CD4-positive, alpha-beta T cell treated with Interleukin-15 for 4 hours (primary cell): ENCODE results near the gene PTPRN2.
"Not testable (repeated sequence)": the region's sequence is repeated elsewhere in the genome, so short reads cannot be mapped to it uniquely, and the experiment has no call there.

Experiments used
- DNase-seq: peaks from one replicate; pipeline ENCODE4 v3.0.0-alpha.2; 2020; ENCODE audit warnings: low spot score

Gene PTPRN2

GRCh38 chr7:157992511-157993160, 595.0 kb downstream of the PTPRN2 start:
- DNase-seq, result no peak

DNA sequence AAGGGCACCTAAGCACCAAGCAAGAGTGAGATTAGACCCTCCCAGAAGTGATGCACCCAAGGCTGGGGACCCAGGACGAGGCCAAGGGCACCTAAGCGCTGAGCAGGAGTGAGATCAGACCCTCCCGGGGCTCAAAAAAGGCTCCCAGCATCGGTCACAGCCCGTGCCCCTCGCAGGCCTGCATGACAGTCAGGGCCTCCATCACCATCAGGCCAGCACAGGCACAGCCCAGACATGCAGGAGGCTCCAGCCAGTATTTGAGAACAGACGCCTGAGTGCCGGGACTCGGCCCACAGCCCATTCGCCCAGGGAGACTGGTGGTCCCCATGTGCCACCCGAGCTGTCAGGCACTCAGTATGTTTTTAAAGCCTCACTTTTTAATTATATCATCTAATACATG, 595.9 kb downstream of the PTPRN2 start:
- no peak for DNase-seq

DNA sequence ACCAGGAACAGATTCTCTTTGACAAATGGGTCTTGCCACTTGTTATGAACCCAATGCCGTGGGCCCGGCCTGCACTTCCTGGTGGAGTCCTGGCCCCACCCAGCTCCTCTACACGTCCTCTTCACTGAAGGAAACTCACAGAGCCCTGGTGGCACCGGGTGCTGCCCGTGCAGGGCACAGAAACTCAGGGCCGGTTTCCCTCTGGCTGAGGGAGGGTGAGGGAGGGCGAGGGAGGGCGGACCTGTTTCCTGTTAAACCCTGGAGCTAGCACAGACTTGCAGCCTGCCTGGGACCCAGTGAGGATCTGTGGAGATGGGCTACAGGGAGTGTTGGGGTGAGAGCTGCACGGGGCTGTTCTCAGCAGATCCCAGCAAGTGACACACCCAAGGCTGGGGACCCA, 596.3 kb downstream of the PTPRN2 start:
- no peak for DNase-seq

DNA sequence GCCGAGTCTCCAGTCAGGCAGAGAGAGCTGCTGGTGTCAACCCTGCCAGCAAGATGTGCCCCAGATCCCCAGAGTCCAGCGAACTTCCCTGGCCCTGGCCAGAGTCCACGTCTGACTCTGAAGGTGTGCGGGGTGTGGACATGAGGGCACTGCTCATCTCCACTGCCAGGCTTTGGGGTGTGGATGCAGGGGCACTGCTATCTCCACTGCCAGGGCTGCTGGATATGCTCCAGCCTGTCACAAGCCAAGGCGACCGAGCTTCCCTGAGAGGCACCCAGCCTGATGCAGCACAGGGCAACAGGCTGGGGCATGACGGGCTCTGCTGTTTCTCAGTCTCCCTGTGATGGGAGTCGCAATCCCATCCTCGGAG, 596.8 kb downstream of the PTPRN2 start:
- no peak for DNase-seq

DNA sequence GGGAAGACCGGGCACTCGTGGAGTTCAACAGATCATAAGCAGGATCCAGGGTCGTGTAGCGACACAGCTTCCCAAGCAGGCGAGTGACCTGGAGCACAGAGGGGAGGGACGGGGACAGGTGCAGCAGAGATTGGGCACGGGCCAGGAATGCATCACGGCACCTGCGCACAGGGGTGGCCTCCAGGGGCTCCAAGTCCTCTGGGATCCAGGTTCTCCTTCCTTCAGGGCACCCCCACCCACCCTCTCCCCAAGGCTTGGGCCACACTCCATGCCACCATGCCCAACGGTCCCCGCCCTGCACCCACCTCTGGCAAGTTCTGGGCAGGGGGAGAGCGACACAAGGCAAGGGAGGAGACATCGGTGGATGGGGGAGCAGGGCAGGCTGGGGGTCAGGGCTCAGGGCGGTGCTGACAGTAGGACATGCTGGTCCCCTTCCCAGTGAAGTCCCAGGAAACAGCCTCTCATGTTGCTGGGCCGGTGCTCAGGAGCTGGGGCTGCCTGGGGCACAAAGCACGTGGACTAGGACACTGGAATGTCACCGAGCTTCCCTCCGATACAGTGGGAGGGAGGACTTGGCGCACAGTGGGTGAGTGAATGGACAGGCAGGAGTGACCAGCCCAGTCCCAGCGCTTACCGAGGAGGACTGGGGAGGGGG, 597.3 kb downstream of the PTPRN2 start:
- no peak for DNase-seq

- DNase-seq, result no peak
These were observed 598.0 kb downstream of the PTPRN2 start for GRCh38 chr7:157989589-157989988.

GRCh38 chr7:157987906-157988305, 599.7 kb downstream of the PTPRN2 start:
- DNase-seq, result no peak

DNA sequence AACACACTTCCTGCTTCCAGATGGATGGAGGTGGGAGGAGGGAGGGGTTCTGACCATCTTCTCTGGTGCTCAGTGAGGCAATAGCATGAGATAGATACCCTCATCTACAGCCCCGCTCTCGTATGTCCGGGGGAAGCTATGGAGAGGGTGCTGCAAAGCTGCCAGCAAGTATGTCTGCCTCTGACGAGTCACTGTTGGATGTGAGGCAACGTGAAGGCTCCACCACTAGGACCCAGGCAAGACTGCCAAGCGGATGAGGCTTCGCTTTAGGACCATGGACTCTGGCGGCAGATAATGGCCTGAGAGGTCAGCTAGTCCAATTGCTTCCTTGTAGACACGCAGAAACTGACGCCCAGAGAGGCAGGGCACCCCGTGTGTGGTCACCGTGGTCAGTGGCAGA, 601.6 kb downstream of the PTPRN2 start:
- no peak for DNase-seq

GRCh38 chr7:157985636-157986035, 602.0 kb downstream of the PTPRN2 start:
- DNase-seq, result no peak

GRCh38 chr7:157984423-157985163, 603.0 kb downstream of the PTPRN2 start:
- DNase-seq, result no peak

DNA sequence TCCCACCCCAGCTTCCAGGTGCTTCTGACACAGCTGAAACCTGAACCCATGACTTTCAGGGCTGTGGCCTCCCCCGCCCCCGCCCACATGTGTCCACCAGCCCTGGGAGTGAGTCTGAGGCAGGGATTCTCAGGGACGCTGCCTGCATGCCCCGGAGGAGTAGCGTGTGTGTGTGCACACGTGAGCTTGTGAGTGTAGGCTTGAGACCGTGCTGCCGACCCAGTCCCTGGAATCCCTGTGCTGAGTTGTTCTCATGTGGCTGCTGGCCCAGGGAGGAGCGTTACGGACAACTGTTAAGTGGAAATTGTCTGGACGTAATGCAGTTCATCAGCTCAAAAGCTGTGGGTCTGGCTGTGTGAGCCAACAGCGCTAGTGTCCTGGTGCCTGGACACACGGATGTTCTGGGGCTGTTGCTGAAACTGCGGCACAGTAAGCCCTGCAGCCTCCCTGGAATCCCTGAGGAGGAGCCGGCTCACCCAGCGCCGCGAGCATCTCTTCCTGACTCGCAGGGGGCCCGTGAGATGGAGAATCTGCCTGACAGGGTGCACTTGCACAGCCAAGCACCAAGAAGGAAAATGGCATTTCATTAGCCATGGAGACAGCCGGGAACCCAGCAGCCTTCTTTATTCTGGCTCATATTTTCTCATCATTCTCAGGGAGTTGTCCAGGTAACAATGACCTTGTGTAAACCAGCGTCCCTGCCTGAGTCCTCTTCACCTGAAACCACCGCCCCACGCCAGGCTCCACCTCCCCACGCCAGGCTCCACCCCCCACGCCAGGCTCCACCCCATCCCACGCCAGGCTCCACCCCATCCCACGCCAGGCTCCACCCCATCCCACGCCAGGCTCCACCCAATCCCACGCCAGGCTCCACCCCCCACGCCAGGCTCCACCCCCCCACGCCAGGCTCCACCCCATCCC, 603.9 kb downstream of the PTPRN2 start:
- DNase-seq, result no peak

DNA sequence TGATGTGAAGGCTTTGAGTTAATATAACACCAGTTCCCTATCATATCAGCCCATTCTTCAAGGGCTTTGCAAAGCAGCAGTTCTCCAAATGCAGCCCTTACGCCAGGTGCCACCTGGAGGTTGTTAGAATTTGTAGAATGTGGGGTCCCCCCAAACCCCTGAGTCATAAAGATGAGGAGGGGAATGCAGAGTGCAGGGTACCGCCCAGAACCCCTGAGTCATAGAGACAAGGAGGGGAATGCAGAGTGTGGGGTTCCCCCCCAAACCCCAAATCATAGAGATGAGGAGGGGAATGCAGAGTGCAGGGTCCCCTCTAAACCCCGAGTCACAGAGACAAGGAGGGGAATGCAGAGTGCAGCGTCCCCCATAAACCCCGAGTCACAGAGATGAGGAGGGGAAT, 605.8 kb downstream of the PTPRN2 start:
- no peak for DNase-seq

- no peak for DNase-seq
These were observed 606.8 kb downstream of the PTPRN2 start for GRCh38 chr7:157980774-157981173.

DNA sequence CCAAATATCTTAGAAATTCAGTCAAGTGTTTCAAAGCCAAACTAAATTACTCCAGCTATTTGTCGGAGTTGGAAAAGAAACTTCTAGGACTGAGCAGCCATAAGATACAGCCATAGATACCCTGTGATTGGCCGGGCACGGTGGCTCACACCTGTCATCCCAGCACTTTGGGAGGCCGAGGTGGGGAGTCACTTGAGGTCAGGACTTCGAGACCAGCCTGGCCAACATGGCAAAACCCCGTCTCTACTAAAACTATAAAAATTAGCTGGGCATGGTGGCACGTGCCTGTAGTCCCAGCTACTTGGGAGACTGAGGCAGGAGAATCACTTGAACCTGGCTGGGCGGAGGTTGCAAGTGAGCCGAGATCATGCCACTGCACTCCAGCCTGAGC, 607.3 kb downstream of the PTPRN2 start:
- DNase-seq, result not testable (repeated sequence)

- DNase-seq, result no peak
These were observed 607.8 kb downstream of the PTPRN2 start for GRCh38 chr7:157979636-157980340.

- DNase-seq, result no peak
These were observed 608.9 kb downstream of the PTPRN2 start for GRCh38 chr7:157978766-157979165.

- no peak for DNase-seq
These were observed 609.7 kb downstream of the PTPRN2 start for GRCh38 chr7:157977717-157978496.

- DNase-seq, result no peak
These were observed 610.3 kb downstream of the PTPRN2 start for GRCh38 chr7:157977306-157977705.

DNA sequence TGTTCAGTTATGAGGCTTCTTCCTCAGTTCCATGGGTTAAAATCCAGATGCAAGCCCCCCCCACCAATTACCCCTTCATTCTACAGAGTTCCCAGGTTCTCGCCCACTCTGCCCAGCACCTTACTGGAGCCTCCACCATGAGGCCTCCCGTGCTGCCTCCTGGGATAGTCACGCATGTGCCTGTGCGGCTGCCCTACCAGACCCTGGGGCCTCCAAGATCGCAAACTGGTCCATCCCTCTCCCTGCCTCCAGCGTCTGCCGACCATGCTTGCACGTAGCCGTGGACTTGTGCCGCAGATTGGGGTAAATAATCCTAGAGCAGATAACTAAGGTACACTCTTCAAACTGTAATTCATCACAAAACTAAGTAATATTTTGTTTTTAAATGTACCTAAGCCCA, 611.2 kb downstream of the PTPRN2 start:
- no peak for DNase-seq

GRCh38 chr7:157975401-157976372, 611.9 kb downstream of the PTPRN2 start:
- DNase-seq, result no peak
